NCI-H345 (cell line): ENCODE results near the gene KIF13A.
A peak's percentile ranks its signal among the peaks of the same experiment; 100 is the strongest.
"Not testable (repeated sequence)": the region's sequence is repeated elsewhere in the genome, so short reads cannot be mapped to it uniquely, and the experiment has no call there.

ENCODE experiments used
- DNase-seq: peaks from one replicate; lab custom pipeline; 2025; lab: John Stamatoyannopoulos, UW

The KIF13A gene

GRCh38 chr6:17987447-17987696 lies at the start of gene KIF13A:
KIF13A (minus strand) TSS chr6:17987635; CDS start chr6:17987463, 172 bp downstream.
- DNase-seq: no peak

- DNase-seq: no peak
Observed at GRCh38 chr6:18036781-18037180, 49.3 kb upstream of the KIF13A start.

GRCh38 chr6:18035330-18035854 lies 48.0 kb upstream of the KIF13A start:
- DNase-seq: peak; percentile 8

GRCh38 chr6:18034798-18035202 lies 47.4 kb upstream of the KIF13A start:
- DNase-seq: peak; percentile 14

- DNase-seq: no peak
Observed at GRCh38 chr6:18031680-18032256, 44.3 kb upstream of the KIF13A start.

- no peak for DNase-seq
Observed at GRCh38 chr6:18031189-18031588, 43.8 kb upstream of the KIF13A start.

GRCh38 chr6:18028332-18028731 lies 40.9 kb upstream of the KIF13A start:
- DNase-seq: no peak

GRCh38 chr6:18025596-18025995 lies 38.2 kb upstream of the KIF13A start:
- no peak for DNase-seq

- no peak for DNase-seq
Observed at GRCh38 chr6:18024876-18025275, 37.4 kb upstream of the KIF13A start.

- DNase-seq: no peak
Observed at GRCh38 chr6:18023891-18024290, 36.5 kb upstream of the KIF13A start.

- peak; percentile 47 for DNase-seq
Observed at GRCh38 chr6:18022398-18023231, 35.2 kb upstream of the KIF13A start.

- DNase-seq: no peak
Observed at GRCh38 chr6:18021166-18021850, 33.9 kb upstream of the KIF13A start.

- not testable (repeated sequence) for DNase-seq
Observed at GRCh38 chr6:18020545-18020944, 33.1 kb upstream of the KIF13A start.

GRCh38 chr6:18019539-18020534 lies 32.4 kb upstream of the KIF13A start:
- no peak for DNase-seq

GRCh38 chr6:18019133-18019532 lies 31.7 kb upstream of the KIF13A start:
- DNase-seq: not testable (repeated sequence)

- no peak for DNase-seq
Observed at GRCh38 chr6:18016698-18017097, 29.3 kb upstream of the KIF13A start.

- DNase-seq: peak; percentile 13
Observed at GRCh38 chr6:18016133-18016532, 28.7 kb upstream of the KIF13A start.

GRCh38 chr6:18011287-18011686 lies 23.9 kb upstream of the KIF13A start:
- no peak for DNase-seq

GRCh38 chr6:18010540-18010939 lies 23.1 kb upstream of the KIF13A start:
- DNase-seq: not testable (repeated sequence)

- DNase-seq: no peak
Observed at GRCh38 chr6:18004256-18004985, 17.0 kb upstream of the KIF13A start.

GRCh38 chr6:17999425-17999824 lies 12.0 kb upstream of the KIF13A start:
- DNase-seq: no peak
